A673 (cell line): ENCODE data around the gene TRIM14.

Experiments used
- CTCF ChIP-seq: fragments of 300-800, 200-600 bp; sonication (generic); conservative IDR thresholded peaks from 2 replicates; pipeline ENCODE4 v1.5.1; 2017; ENCODE audit warnings: low read depth, mild to moderate bottlenecking, antibody characterized with exemption, low read length, moderate library complexity, mixed read lengths
- EZH2 ChIP-seq: fragments of 200-600 bp; sonication (generic); IDR thresholded peaks from 2 replicates; pipeline ENCODE4 v1.6.1; 2017; ENCODE audit warnings: borderline replicate concordance, low read depth, mild to moderate bottlenecking, mixed read lengths, antibody characterized with exemption, low read length; ENCODE audit not compliant: poor library complexity, severe bottlenecking

GRCh38 chr9:98085944-98086343 lies 33.1 kb downstream of the TRIM14 start:
- TF ChIP-seq EZH2 (no peak), CTCF (no peak)
